ENCODE measurements around the gene ASPHD1. TPM values are rescaled to one million over a fixed set of nuclear protein-coding genes. Genes with fewer than 3 reads are reported as not detected.
"Not testable (repeated sequence)": the region's sequence is repeated elsewhere in the genome, so short reads cannot be mapped to it uniquely, and the experiment has no call there.

Gene ASPHD1, protein sequence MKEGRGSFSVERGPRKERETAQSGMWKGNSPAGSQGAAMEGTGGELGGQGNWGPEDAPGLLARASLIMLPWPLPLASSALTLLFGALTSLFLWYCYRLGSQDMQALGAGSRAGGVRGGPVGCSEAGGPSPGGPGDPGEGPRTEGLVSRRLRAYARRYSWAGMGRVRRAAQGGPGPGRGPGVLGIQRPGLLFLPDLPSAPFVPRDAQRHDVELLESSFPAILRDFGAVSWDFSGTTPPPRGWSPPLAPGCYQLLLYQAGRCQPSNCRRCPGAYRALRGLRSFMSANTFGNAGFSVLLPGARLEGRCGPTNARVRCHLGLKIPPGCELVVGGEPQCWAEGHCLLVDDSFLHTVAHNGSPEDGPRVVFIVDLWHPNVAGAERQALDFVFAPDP
- 0.16 TPM in 1 of 2 replicates, not detected in the other for total RNA-seq

GRCh38 chr16:29900102-29900887 is at the start of gene ASPHD1:
TSS of gene ASPHD1 (plus strand) at chr16:29900488. CDS start at chr16:29900972, 484 bp downstream.
- intact Hi-C loops (cut with micrococcal nuclease), result loop anchor here (1.0 kb wide), 1 partner anchor 26 kb away; the partner anchor contains the start of gene KCTD13

DNA sequence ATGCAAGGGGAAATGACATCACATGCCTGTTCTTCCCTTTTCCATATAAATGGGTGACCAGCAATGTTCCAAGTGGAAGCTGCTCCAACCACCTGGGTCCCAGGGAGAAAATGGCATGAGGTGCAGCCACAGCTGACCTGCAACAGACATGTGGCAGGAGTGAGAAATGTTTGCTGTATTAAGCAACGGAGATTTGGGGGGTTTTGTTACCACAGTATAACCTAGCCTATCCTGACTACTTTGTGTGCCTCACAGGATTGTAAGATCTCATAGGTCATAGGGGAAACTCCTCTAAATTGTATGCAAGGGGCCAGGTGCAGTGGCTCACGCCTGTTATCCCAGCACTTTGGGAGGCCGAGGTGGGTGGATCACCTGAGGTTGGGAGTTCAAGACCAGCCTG is 49.3 kb upstream of the ASPHD1 start:
- intact Hi-C loops (cut with micrococcal nuclease), result no loop called here

DNA sequence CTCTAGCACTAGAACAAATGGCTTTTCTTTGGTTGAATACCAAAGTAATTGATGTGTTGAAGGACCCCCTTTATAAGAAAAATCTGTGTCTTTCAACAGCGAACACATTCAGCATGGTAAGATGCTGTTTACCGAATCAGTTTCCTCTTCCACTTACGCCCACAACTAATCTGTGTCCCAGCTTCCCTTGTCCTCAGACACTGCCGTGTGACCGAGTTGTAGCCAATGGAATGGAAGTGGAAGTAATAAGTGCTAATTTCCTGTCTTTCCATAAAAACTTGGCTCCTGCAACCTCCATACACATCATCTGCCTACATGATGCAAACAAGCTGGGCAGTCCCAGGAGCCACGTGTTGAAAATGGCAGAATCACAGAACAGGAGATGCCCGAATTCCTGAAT is 47.6 kb upstream of the ASPHD1 start:
- intact Hi-C loops (cut with micrococcal nuclease), result no loop called here

DNA sequence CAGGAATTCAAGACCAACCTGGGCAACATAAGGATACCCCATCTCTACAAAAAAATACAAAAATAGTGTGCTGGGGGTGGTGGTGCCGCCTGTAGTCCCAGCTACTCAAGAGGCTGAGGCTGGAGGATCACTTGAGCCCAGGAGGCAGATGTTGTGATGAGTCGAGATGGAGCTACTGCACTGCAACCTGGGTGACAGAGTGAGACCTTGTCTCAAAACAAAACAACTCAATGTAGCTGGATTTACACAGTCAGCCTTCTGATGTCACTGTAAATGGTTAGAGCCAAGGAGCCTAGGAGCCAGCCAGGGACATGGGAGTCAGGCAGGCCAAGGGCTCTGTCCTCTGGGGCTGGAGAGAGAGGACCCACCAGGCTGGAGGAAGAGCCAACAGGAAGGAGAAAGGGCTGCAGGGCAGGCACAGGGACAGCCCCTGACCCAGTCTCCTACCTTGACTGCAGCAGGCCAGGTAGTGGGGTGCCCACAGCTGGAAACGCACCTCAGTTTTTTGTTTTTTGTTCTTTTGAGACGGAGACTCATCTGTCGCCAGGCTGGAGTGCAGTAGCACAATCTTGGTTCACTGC is 45.7 kb upstream of the ASPHD1 start:
- intact Hi-C loops (cut with micrococcal nuclease), result no loop called here

GRCh38 chr16:29857133-29857760 is 43.0 kb upstream of the ASPHD1 start:
- intact Hi-C loops (cut with micrococcal nuclease), result no loop called here

DNA sequence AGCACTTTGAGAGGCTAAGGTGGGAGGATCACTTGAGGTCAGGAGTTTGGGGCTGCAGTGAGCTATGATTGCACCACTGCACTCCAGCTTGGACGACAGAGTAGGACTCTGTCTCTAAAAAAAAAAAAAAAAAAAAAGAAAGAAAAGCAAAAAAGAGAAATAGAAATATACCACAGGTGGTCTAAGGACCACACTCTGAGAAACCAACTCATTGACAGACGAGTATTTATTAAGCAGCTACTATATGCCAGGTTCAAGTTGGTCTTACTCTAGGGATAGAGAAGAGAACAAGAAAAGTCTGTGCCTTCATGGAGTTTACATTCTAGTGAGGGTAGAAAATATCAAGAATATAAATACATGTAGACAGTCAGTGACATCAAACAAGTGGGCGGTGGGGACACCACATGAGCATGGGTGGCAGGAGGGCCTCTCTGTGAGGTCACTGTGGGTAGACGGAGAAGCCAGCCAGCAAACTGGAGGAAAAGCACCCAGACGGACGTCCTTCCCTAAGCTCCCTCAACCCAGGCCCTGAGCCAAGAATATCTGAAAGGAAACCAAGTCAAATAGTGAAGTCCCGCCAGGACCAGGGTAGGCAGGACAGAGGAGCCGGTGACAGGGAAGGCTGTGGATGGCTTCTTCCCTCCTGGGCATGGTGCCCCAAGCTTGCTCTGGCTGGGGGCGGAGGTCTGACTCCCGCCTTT is 42.0 kb upstream of the ASPHD1 start:
- intact Hi-C loops (cut with micrococcal nuclease), result no loop called here

DNA sequence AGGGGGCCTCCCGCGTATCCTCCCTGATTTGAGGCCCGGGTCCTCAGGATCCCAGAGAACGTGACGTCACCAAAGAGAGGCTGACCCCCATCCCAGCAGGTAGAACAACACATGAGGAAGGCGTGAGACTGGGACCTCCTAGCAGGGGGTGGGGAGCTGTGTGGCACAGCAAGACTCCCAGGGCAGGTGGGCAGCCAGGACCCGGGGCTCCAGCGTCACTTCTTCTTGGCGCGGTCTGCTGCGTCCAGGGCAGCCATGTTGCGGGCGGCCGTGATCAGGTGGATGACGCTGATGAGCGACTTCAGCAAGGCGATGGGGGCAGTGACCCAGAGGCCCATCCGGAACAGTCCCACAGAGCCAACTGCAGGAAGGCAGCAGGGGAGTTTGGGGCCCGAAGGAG is 41.3 kb upstream of the ASPHD1 start:
- intact Hi-C loops (cut with micrococcal nuclease), result no loop called here

- intact Hi-C loops (cut with micrococcal nuclease), result loop anchor here (5.0 kb wide), 1 partner anchor 158 kb away; no protein-coding TSS in a partner anchor
Observed at GRCh38 chr16:29860218-29860617, 40.1 kb upstream of the ASPHD1 start.

DNA sequence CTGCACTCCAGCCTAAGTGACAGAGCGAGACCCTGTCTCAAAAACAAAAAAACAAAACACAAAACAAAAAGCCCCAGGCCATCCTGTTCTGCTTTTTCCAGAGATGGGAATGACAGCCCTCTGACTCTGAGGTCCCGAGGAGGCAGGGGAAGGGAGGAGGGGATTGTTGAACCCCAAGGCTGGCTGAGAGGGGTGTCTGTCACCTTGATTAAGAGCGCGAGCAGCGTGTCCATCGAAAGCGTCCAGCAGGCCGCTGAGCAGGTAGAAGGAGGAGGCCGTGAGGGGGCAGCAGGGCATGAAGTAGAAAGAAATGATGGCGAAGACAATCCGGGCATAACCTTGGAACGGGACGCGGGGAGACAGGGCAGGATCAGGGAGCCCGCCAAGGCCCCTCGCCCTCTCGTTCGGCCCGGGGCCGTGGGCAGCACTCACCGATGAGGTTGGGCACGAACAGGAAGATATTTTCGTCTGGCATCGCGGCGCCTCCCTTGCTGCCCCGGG is 37.9 kb upstream of the ASPHD1 start:
- intact Hi-C loops (cut with micrococcal nuclease), result loop anchor here (2.0 to 5.0 kb wide), 2 partner anchors 64 to 160 kb away; partner anchors contain the start of gene KCTD13

- intact Hi-C loops (cut with micrococcal nuclease), result loop anchor here (1.0 to 5.0 kb wide), 5 partner anchors 47 to 161 kb away; partner anchors contain the start of genes INO80E, KCTD13 and PAGR1
Observed at GRCh38 chr16:29862884-29863668, 37.2 kb upstream of the ASPHD1 start, which contains the start of gene CDIPT. TSS of gene CDIPT (minus strand) at chr16:29863226. CDS start at chr16:29862857, 369 bp downstream.

DNA sequence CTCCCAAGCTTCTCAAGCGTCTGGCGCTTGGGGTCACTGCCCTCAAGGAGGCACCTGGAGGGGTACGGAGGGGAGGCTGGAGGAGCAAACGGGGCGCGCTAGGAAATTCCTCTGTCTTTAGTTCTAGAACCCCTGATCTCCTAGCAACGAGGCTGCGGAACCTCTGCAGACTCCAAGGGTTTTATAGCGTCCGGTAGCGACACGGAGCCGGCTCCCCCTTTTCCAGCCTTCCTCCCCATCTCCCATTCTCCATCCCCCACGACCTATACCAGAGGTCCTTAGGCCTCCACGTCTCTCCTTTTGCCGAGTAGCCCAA is 36.7 kb upstream of the ASPHD1 start:
- intact Hi-C loops (cut with micrococcal nuclease), result loop anchor here (1.0 to 5.0 kb wide), 5 partner anchors 47 to 161 kb away; partner anchors contain the start of genes INO80E, KCTD13 and PAGR1

DNA sequence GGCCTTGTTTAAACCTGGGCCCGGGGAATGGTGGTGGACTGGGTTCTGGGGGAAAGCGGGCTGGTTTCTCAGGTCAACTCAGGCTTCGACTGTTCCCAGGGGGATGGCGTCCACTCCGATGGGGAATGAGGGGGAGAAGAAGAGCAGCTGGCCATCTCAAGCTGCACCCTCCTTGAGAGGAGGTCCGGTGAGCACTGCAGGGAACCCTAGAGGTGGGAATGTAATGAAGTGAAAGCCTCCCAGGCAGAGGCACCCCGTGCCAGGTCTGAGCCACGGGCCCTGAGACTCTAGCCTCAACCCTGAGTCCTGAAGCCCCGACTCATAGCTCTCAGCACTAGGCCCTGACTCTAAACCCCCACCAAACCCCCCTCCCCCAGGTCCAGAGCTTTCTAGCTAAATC is 36.1 kb upstream of the ASPHD1 start:
- intact Hi-C loops (cut with micrococcal nuclease), result loop anchor here (5.0 kb wide), 1 partner anchor 162 kb away; no protein-coding TSS in a partner anchor

GRCh38 chr16:29868396-29869009 is 31.8 kb upstream of the ASPHD1 start:
- intact Hi-C loops (cut with micrococcal nuclease), result no loop called here

- intact Hi-C loops (cut with micrococcal nuclease), result not testable (repeated sequence)
Observed at GRCh38 chr16:29869067-29869466, 31.2 kb upstream of the ASPHD1 start.

GRCh38 chr16:29871822-29872546 is 28.3 kb upstream of the ASPHD1 start:
- intact Hi-C loops (cut with micrococcal nuclease), result no loop called here

GRCh38 chr16:29873319-29873718 is 27.0 kb upstream of the ASPHD1 start:
- intact Hi-C loops (cut with micrococcal nuclease), result no loop called here

DNA sequence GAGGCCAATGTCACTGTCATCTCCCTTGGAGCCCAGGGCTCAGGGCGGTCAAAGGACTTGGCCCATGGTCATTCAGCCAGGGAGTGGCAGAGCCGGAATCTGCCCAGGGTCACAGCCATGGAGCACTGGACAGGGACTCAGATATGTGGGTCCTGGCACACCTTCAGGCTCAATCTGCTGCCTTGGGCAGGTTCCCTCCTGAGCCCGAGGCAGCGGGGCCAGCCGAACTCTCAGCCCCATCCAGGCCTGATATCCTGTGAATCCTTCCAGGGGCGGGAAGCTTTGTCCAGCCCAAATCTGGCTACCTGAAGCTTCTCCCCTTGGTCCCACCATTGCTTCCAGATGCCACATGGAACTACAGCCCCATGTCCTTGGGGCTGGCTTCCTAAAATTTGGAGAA is 25.1 kb upstream of the ASPHD1 start:
- intact Hi-C loops (cut with micrococcal nuclease), result no loop called here

- intact Hi-C loops (cut with micrococcal nuclease), result no loop called here
Observed at GRCh38 chr16:29876217-29876593, 24.1 kb upstream of the ASPHD1 start.
